Measurements from ENCODE around the gene NBEA.
"Not testable (repeated sequence)": the region's sequence is repeated elsewhere in the genome, so short reads cannot be mapped to it uniquely, and the experiment has no call there.

Gene NBEA, protein sequence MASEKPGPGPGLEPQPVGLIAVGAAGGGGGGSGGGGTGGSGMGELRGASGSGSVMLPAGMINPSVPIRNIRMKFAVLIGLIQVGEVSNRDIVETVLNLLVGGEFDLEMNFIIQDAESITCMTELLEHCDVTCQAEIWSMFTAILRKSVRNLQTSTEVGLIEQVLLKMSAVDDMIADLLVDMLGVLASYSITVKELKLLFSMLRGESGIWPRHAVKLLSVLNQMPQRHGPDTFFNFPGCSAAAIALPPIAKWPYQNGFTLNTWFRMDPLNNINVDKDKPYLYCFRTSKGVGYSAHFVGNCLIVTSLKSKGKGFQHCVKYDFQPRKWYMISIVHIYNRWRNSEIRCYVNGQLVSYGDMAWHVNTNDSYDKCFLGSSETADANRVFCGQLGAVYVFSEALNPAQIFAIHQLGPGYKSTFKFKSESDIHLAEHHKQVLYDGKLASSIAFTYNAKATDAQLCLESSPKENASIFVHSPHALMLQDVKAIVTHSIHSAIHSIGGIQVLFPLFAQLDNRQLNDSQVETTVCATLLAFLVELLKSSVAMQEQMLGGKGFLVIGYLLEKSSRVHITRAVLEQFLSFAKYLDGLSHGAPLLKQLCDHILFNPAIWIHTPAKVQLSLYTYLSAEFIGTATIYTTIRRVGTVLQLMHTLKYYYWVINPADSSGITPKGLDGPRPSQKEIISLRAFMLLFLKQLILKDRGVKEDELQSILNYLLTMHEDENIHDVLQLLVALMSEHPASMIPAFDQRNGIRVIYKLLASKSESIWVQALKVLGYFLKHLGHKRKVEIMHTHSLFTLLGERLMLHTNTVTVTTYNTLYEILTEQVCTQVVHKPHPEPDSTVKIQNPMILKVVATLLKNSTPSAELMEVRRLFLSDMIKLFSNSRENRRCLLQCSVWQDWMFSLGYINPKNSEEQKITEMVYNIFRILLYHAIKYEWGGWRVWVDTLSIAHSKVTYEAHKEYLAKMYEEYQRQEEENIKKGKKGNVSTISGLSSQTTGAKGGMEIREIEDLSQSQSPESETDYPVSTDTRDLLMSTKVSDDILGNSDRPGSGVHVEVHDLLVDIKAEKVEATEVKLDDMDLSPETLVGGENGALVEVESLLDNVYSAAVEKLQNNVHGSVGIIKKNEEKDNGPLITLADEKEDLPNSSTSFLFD (N-terminal part only)

DNA sequence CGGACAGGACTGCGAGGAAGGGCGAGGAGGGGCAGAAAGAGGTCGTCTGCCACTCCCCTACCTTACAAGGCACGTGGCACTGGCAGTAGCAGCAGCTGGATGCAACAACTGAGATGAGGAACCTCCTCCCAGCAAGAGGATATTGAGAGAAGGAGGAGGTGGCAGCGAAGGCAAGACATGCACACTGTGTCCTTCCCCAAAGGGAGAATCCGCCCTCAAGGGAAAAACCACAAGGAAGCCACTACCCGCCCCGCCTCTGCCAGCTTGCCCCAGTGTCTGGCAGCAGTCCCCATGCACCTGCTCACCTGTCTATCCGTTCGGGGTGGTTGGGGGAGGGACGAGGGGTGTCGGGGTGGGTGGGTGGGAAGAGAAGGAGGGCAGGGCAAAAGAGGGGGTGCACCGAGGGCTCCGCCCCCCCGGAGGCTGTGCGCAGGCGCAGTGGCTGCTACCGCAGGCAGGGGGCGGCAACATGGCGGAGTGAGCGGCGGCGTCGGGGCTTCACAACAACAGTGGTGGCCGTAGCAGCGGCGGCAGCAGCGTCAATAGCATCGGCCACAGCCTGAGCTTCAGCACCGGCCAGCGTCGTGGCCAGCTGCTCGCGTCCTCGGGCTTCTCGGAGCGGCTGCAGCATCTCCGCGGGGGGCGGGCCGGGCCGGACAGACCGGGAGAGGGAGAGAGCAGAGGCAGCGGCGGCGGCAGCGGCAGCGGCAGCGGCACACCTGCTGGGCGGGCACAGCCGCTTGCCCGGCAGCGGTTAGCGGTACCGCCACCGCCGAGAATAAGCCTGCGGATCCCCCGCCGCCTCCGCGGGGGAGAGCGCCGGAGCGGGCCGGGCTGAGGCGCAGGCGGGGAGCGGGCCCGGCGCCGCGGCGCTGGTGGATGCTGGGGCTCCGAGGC is at the start of gene NBEA:
Gene NBEA, plus strand, starts transcription at position 436 of the 897 bp plus-strand sequence. CDS start 551 bp downstream, outside the sequence.
- DNase-seq (ENCODE audit: low spot score), result peak; percentile 82

DNA sequence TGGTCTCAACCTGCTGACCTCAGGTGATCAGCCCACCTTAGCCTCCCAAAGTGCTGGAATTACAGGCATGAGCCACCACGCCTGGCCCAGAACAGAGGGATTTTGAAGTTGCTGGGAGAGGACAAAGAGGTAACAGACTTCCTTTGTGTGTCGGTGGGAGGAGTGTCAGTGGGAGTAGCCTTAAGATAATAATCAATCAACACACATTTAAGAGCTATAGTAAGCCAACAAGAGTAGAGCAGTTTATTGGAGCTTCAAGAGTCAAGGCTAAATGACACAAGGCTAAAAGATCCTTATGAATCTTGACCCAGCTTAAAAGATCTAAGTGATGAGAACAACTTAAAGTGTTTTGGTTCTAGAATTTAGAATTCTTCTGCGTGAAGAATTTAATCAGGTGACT is 47.3 kb upstream of the NBEA start:
- DNase-seq (ENCODE audit: low spot score), result no peak

DNA sequence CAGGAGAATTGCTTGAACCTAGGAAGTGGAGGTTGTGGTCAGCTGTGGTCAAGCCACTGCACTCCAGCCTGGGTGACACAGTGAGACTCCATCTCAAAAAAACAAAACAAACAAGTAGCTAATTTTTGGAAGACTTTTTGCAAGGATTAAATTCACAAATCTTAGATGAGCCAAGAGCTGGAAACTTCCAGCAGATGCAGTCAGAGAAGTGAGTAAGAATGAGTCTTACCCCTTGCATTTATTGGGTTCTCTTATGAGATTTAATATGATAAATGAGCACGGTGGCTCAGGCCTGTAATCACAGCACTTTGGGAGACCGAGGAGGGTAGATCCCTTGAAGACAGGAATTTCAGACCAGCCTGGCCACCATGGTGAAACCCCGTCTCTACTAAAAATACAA is 44.9 kb upstream of the NBEA start:
- no peak for DNase-seq (ENCODE audit: low spot score)

DNA sequence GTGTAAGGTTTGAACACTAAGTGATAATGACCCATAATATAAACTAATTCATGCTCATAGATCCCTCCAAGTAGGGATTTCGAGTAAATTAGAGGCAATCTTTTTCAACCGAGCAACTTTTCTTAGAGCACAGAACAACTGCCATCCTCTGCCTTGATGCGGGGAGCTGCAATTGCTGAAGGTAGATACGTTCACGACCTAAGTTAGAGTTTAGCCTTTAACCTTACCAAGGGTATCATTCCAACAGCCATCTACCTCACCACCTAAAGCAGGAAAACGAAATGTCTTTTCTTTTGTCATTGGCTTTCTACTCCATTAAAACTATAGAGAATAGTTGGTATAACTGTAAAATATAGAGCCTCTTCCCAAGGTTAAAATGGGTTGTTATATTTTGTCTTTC is 42.2 kb upstream of the NBEA start:
- DNase-seq (ENCODE audit: low spot score), result no peak

DNA sequence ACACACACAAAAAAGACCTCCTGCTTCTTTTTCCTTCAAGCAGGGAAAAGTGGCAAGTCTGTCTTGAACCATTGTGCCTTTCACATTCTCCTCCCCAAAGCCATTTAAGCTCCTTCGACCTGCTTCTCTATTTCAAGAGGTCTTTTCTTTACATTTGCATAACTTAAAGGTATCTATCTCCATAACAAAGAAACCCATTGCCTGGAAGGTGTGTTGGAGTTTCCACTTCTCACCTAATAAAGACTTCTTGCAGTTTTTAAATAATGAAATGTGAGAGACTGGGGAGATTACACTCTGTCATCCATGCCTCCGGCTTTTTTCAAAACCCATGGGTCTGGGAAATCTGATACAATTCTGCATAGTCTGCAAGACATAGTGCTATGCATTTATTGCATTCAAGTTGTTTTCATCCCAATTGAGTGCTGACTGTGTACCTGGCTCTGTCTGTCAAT is 41.8 kb upstream of the NBEA start:
- DNase-seq (ENCODE audit: low spot score), result no peak

DNA sequence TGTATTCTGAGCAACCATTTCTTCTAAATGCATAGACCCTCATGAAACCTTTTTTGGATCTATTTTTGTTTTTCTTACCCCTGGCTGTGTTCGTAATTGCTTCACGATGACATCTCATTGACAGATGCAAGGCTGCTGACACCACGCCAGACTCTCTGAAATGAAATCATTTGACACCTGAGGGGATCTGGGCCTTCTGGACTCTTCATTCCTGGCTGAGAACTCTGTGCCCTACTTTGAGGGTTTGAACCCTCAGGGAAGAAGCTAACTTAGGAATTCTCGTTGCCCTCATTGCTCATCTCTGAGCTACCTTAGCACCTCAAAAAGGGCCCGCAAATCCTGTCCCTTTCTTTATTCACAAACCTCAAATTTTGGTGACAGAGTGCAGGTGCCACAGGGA is 40.5 kb upstream of the NBEA start:
- DNase-seq (ENCODE audit: low spot score), result no peak

GRCh38 chr13:34911159-34911558 is 30.9 kb upstream of the NBEA start:
- no peak for DNase-seq (ENCODE audit: low spot score)

- no peak for DNase-seq (ENCODE audit: low spot score)
Observed at GRCh38 chr13:34913040-34913439, 29.0 kb upstream of the NBEA start.

DNA sequence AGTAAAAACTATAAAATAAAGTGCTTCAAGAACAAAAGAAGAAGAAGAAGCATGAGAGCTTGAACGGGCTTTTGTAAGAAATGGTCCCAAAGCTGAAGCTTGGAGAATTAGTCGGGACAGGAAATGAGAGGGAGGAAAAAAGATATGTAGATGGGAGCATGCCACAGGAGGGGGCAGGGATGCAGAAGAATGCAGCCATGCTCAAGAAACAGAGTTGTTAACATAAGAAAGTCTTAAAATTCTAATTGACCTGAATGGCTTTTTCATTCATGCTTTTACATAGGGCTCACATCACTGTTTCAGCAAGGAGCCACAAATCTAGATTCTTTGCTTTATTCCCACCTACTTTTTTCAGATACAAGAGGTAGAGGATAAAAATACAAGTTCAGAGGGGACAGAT is 27.7 kb upstream of the NBEA start:
- DNase-seq (ENCODE audit: low spot score), result no peak

- DNase-seq (ENCODE audit: low spot score), result no peak
Observed at GRCh38 chr13:34926508-34926907, 15.6 kb upstream of the NBEA start.

DNA sequence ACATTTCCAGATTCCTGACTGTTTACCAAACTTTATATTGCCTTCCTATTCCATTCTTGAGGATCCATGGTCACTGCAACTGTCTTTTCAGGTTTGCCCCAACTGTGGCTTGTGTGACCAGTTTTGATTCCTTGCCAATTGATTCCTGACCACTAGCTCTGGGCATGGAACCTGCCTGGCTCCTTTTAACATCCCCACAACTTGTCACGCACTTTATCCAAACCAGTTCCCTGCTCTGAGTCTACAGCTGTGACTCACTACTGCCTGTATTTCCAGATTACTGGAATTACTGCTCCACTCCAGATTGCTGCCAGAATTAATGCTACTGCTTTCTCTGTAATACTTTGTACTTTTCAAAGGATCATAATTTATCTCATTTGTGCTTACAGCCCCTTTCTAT is 13.4 kb upstream of the NBEA start:
- DNase-seq (ENCODE audit: low spot score), result not testable (repeated sequence)

GRCh38 chr13:34931572-34931971 is 10.5 kb upstream of the NBEA start:
- no peak for DNase-seq (ENCODE audit: low spot score)

DNA sequence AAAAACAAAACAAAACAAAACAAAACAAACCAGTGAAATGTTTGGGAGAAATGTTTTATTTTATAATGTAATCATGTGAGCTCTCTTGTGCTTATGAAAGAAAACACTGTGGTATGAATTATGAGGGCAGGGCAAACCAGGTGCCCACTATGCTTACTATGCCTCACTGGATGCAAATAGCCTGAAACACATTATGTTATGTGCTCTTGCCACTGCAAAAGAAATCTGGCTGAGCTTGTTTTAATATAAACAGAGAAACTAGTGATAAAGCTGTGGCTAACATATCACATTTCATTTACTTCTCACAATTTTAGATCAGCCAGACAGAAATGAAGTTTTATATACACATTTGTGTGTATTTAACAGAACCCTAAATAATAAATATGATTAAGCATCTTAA is 8.7 kb upstream of the NBEA start:
- no peak for DNase-seq (ENCODE audit: low spot score)

GRCh38 chr13:34933786-34934185 is 8.3 kb upstream of the NBEA start:
- no peak for DNase-seq (ENCODE audit: low spot score)

DNA sequence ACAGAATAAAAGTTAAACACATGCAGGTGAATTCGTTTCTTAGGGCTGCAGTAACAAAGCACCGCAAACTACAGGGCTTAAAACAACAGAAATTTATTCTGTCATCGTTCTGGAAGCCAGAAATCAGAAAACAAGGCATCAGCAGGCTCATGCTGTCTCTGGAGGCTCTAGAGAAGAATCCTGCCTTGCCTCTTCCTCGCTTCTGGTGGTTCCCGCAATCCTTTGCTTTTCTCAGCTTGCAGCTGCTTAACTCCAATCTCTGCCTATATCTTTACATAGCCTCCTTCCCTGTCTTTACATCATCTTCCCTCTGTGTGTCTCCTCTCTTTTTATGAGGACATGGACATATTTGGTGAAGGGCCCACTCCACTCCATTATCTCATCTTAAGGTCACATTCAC is 6.2 kb upstream of the NBEA start:
- no peak for DNase-seq (ENCODE audit: low spot score)

DNA sequence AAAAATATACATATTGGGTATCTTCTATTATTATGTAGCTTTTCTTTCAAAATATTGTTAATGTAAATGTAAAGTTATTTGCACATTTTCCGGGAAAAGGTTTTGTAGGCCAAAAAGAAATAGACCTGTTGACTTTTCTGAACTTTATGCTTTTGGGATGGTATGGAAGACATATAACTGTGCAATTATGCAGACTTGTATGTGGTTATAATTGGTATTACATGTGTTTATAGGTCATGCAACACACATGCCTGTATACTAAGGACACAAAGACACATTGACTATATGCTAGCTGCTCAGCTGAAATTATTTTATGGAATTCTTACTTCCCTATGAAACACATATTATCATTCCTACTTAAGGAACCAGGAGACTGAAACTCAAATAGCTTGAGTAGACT is 2.3 kb upstream of the NBEA start:
- DNase-seq (ENCODE audit: low spot score), result no peak

- DNase-seq (ENCODE audit: low spot score), result peak; percentile 31
Observed at GRCh38 chr13:34941436-34941834, 635 bp upstream of the NBEA start.

DNA sequence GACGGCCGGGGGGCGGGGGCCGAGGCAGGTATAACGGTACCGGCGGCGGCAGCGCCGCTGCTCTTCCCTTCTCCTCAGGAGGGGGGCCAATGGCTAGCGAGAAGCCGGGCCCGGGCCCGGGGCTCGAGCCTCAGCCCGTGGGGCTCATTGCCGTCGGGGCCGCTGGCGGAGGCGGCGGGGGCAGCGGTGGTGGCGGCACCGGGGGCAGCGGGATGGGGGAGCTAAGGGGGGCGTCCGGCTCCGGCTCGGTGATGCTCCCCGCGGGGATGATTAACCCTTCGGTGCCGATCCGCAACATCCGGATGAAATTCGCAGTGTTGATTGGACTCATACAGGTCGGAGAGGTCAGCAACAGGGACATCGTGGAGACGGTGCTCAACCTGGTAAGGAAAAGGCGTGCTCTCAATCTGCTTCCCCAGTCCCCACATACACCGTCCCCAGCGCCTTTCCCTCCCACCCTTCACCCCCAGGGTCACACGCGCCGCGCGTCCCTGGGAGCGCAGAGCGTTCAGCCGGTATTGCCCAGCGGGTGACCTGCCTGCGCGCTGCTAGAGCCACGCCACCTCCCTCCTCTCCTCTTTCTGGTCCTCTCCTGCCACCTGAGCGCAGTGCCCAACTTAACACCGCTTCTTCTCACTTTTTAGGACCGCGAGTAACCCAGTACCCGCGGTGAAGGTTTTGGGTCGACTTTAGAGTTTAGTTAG is 814 bp downstream of the NBEA start:
- DNase-seq (ENCODE audit: low spot score), result no peak

- no peak for DNase-seq (ENCODE audit: low spot score)
Observed at GRCh38 chr13:34943436-34944273, 1.6 kb downstream of the NBEA start.

DNA sequence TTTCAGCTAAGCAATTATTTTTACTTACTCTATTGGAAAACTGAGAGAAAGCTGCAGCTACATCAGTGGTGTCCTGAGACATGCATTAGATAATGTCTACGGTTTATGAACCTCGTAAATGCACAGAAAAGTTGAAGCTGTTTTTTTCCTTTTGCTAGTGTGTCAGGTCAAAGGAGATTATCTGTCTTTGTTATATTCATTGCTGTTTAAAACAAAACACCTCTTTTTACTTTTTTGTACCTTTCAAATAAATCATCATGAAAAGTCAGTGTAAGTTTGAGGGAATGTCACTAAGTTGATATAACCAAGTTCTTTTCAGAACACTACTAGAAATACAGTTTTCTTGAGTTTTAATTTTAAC is 2.2 kb downstream of the NBEA start:
- no peak for DNase-seq (ENCODE audit: low spot score)

Measured in putamen (tissue), 1 donor.